Ectodermal cell (in vitro differentiated cells): ENCODE results near the gene MS4A13.
"Not testable (repeated sequence)": the region's sequence is repeated elsewhere in the genome, so short reads cannot be mapped to it uniquely, and the experiment has no call there.

Source experiments
- H3K27ac ChIP-seq: 2 replicates; pipeline ENCODE4 v1.7.0; 2013; ENCODE audit warnings: mild to moderate bottlenecking, low read depth, low read length; ENCODE audit not compliant: insufficient read depth, poor library complexity, severe bottlenecking
- H3K27me3 ChIP-seq: 2 replicates; pipeline ENCODE4 v1.7.0; 2013; ENCODE audit warnings: mild to moderate bottlenecking, low read length; ENCODE audit not compliant: insufficient read depth, control insufficient read depth, poor library complexity, severe bottlenecking
- H3K36me3 ChIP-seq: one replicate; pipeline ENCODE4 v1.7.0; 2013; ENCODE audit warnings: low read length; ENCODE audit not compliant: control insufficient read depth, insufficient read depth
- H3K4me1 ChIP-seq: one replicate; pipeline ENCODE4 v1.7.0; 2013; ENCODE audit warnings: low read length; ENCODE audit not compliant: control insufficient read depth, insufficient read depth
- H3K4me3 ChIP-seq: 2 replicates; pipeline ENCODE4 v1.7.0; 2013; ENCODE audit warnings: low read depth, low read length, control low read depth; ENCODE audit not compliant: insufficient read depth
- H3K9me3 ChIP-seq: 2 replicates; pipeline ENCODE4 v1.7.0; 2013; ENCODE audit warnings: mild to moderate bottlenecking, low read length, moderate library complexity; ENCODE audit not compliant: control insufficient read depth
- WGBS, 2 experiments: methylation state at CpG; one replicate each; pipeline ENCODE4 v1.1.7; 2013; ENCODE audit warnings: missing lambda C conversion rate in 2 of 2; 5-methylcytosine and 5-hydroxymethylcytosine counted together

MS4A13 gene

GRCh38 chr11:60528934-60529333 lies 13.7 kb downstream of the MS4A13 start:
- no peaks in the 10 kb centered on the region for H3K9me3 ChIP-seq
- no peak overlapping the region for H3K4me3 ChIP-seq
- H3K36me3 ChIP-seq, result no peaks in the 10 kb centered on the region
- H3K27ac ChIP-seq, result no peak overlapping the region
- H3K4me1 ChIP-seq, result no peaks in the 10 kb centered on the region
- 73 to 79% methylated on average over 1 of the region's 1 CpG for WGBS, 2 experiments
- H3K27me3 ChIP-seq, result no peaks in the 10 kb centered on the region

- Histone ChIP-seq H3K36me3 (no peaks in the 10 kb centered on the region), H3K27ac (no peak overlapping the region), H3K4me3 (no peak overlapping the region), H3K9me3 (no peaks in the 10 kb centered on the region), H3K4me1 (no peaks in the 10 kb centered on the region), H3K27me3 (no peaks in the 10 kb centered on the region)
- 96 to 100% methylated on average over 3 of the region's 3 CpGs for WGBS, 2 experiments
These were observed 15.4 kb downstream of the MS4A13 start for GRCh38 chr11:60530454-60531100.

DNA sequence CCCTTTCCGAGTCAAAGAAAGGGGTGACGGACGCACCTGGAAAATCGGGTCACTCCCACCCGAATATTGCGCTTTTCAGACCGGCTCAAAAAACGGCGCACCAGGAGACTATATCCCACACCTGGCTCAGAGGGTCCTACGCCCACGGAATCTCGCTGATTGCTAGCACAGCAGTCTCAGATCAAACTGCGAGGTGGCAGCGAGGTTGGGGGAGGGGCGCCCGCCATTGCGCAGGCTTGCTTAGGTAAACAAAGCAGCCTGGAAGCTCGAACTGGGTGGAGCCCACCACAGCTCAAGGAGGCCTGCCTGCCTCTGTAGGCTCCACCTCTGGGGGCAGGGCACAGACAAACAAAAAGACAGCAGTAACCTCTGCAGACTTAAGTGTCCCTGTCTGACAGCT lies 17.2 kb downstream of the MS4A13 start:
- H3K4me3 ChIP-seq, H3K9me3 ChIP-seq, H3K36me3 ChIP-seq, H3K27me3 ChIP-seq, H3K27ac ChIP-seq, H3K4me1 ChIP-seq: not testable (repeated sequence)
- WGBS, 2 experiments, result 89 to 93% methylated on average over 15 to 18 of the region's 18 CpGs

DNA sequence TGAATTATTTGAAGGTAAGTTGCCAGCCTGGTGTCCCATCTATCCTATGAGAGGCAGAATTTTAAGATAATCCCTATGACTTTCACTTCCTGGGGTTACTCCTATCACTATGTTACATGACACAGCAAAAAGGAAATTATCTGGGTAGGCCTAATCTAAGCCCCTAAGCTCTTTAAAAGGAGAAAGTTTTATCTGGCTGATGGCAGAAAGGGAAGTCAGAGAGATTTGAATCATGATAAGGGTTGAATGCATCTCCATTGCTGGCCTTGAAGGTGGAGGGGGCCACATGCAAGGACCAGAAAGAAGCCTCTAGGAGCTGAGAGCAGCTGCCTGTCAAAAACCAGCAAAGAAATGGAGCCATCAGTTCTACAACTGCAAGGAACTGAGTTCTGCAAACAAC lies 23.4 kb downstream of the MS4A13 start:
- H3K4me3 ChIP-seq, result not testable (repeated sequence)

GRCh38 chr11:60544077-60544476 lies 28.9 kb downstream of the MS4A13 start:
- H3K9me3 ChIP-seq, result no peaks in the 10 kb centered on the region
- no peak overlapping the region for H3K27ac ChIP-seq
- H3K36me3 ChIP-seq, result no peaks in the 10 kb centered on the region
- H3K4me1 ChIP-seq, result no peaks in the 10 kb centered on the region
- 91 to 94% methylated on average over 5 of the region's 5 CpGs for WGBS, 2 experiments
- no peaks in the 10 kb centered on the region for H3K27me3 ChIP-seq
- H3K4me3 ChIP-seq, result no peak overlapping the region

More for the DNA sequence above, 23.4 kb downstream of the MS4A13 start:
- H3K4me1 ChIP-seq, H3K27ac ChIP-seq, H3K27me3 ChIP-seq, H3K36me3 ChIP-seq, H3K9me3 ChIP-seq: not testable (repeated sequence)

DNA sequence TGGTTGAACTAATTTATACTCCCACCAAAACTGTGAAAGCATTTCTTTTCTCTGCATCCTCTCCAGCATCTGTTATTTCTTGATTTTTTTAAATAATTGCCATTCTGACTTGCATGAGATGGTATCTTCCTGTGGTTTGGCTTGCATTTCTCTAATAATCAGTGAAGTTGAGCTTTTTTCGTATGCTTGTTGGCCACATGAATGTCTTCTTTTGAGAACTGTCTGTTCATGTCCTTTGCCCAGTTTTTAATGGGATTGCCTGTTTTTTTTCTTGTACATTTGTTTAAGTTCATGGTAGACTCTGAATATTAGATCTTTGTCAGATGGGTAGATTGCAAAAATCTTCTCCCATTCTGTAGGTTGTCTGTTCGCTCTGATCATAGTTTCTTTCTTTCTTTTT lies 46.1 kb downstream of the MS4A13 start:
- 79 to 92% methylated on average over 1 of the region's 2 CpGs for WGBS, 2 experiments

GRCh38 chr11:60563553-60564235 lies 48.5 kb downstream of the MS4A13 start:
- Histone ChIP-seq H3K9me3 (peaks cover 4% of the 10 kb centered on the region), H3K27me3 (no peaks in the 10 kb centered on the region), H3K4me1 (no peaks in the 10 kb centered on the region), H3K4me3 (no peak overlapping the region), H3K27ac (no peak overlapping the region), H3K36me3 (no peaks in the 10 kb centered on the region)
- WGBS, 2 experiments, result 85 to 87% methylated on average over 8 of the region's 8 CpGs

More for the DNA sequence above, 46.1 kb downstream of the MS4A13 start:
- Histone ChIP-seq H3K27me3 (no peaks in the 10 kb centered on the region), H3K9me3 (peaks cover 4% of the 10 kb centered on the region), H3K36me3 (no peaks in the 10 kb centered on the region), H3K4me1 (no peaks in the 10 kb centered on the region), H3K27ac (no peak overlapping the region), H3K4me3 (no peak overlapping the region)

GRCh38 chr11:60566776-60567175 lies 51.6 kb downstream of the MS4A13 start:
- H3K4me1 ChIP-seq, result no peaks in the 10 kb centered on the region
- no peaks in the 10 kb centered on the region for H3K36me3 ChIP-seq
- no peak overlapping the region for H3K4me3 ChIP-seq
- WGBS, 2 experiments, result 96 to 100% methylated on average over 5 of the region's 5 CpGs
- peaks cover 4% of the 10 kb centered on the region for H3K9me3 ChIP-seq
- H3K27ac ChIP-seq, result no peak overlapping the region
- H3K27me3 ChIP-seq, result no peaks in the 10 kb centered on the region

DNA sequence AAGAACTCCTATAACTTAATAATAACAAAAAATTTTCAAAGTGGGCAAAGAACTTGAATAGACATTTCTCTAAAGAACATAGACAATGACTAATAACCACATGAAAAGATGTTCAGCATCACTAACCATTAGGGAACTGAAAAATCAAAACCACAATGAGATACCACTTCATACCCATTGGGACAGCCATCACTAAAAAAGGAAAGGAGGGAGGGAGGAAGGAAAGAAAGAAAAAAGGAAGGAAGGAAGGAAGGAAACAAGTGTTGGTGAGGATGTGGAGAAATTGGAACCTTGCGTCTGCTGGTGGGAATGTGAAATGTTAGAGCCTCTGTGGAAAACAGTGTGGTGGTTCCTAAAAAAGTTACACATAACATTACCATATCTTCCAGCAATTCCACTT lies 55.8 kb downstream of the MS4A13 start:
- Histone ChIP-seq H3K9me3 (no peaks in the 10 kb centered on the region), H3K36me3 (no peaks in the 10 kb centered on the region), H3K4me3 (no peak overlapping the region), H3K27me3 (no peaks in the 10 kb centered on the region), H3K27ac (no peak overlapping the region), H3K4me1 (no peaks in the 10 kb centered on the region)
- 82 to 90% methylated on average over 1 of the region's 1 CpG for WGBS, 2 experiments

DNA sequence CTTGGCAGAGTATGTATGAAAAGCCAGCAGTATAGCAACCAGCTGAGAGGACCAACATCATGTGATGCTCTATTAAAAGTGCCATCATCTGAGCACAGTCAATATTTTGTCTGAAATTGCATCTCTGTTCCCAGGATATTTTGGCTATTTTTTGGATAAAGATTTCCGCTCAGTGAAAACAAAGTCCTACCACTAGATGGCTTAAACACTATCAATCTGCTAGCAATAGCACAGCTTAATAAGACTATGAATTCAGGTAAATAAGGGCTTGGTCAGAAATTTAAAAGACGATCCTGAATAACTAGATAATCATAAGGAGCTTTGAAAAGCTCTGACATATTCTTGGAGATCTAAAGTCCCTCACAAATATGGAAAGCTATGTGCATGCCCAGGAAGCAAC lies 74.4 kb downstream of the MS4A13 start:
- Histone ChIP-seq H3K4me3 (no peak overlapping the region), H3K27ac (no peak overlapping the region), H3K4me1 (no peaks in the 10 kb centered on the region), H3K27me3 (no peaks in the 10 kb centered on the region), H3K36me3 (no peaks in the 10 kb centered on the region), H3K9me3 (no peaks in the 10 kb centered on the region)
- 82 to 93% methylated on average over 2 of the region's 2 CpGs for WGBS, 2 experiments
